NOMO-1 (cell line): ENCODE results near the gene SV2B.
A peak's percentile ranks its signal among the peaks of the same experiment; 100 is the strongest.

Experiments used
- DNase-seq, 2 experiments: peaks; one replicate each; lab custom pipeline; 2025; ENCODE audit not compliant: unreplicated experiment in 2 of 2; lab: John Stamatoyannopoulos, UW

SV2B gene

DNA sequence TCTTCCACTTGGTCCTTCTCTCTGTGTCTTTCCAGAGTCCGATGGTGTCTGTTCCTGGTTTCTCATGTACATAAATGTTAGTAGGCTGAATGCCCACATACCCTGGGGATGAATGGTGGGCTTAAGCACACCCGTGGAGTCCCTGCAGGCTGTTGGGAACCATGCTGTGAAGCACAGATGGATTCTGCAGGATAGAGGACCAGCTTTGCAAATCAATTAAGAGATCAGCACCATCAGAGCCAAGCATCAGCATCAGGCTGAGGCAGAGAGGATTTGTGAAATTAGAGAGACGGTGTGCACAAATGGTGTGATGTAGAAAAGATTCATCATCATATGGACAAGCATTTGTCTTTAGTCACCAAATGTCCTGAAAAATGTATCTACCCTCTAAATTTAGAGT lies 127.1 kb downstream of the SV2B start:
- DNase-seq: no peak

DNA sequence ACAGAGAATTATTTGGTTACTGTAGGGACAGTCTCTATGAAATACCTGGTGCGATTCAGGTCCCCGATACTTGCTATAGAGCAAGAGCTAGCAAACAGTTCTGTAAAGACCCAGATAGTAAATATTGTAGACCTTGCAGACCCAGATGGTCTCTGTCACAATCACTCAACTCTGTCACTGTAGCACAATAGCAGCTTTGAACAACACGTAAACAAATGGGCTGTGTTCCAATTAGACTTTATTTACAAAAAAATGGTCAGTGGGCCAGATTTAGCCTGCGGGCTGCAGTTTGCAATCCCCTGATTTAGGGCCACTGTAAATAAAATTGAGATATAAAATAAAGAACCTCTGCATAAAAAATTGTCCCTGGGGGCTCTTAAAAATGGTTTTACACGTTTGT lies 127.7 kb downstream of the SV2B start:
- DNase-seq: no peak

DNA sequence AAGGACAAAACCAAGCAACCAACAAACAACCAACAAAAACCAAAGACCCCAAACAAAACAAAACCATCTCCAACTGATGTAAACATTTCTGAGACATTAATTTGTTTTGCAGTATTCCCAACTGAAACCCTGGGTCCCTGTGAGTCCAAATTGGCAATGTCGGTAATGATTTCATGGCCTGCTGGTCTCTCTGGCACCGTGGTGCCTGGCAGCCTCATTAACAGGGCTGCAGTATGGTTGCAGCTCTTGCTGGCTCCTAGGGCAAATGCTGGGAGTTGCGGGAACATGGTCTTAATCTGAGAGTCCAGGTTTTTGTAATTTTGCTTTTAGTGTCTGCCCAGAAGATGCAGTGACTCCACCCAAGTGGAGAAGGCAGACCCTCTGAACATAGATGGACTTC lies 128.3 kb downstream of the SV2B start:
- no peak for DNase-seq

DNA sequence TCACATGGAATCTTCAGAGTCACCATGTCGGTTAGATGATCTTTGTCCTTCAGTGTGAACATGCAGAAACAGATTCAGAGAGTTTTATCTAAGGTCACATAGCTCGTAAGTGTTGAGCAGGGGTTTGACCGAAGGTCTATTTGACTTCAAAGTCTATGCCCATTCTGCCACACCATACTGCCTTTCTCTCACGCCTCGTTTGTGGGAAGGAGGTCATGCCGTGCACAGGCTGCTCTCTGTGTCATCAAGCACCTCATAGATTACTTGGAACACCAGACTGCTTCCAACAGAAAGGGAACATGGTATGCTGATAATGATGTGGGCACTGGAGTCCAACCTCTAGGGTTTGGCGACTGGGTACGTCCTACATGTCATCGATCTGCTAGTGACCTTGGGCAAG lies 128.8 kb downstream of the SV2B start:
- DNase-seq: no peak

DNA sequence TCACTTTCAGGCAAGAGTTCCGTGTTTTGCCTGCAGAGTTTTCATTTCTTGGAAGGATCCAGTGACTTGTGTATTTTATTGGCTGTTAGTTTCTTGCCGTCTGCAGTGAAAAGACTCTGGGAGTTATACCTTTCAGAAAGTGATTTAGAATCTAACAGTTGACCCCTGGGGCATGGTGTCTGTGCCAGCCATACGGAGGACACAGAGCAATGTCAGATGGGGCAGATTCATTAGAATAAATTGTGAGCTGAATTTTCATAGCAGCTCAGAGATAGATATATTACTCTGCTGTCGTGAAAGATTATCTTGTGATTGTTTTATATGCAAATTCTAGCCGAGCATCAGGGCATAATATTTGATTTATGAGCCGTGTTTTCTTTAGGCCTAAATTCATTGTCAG lies 131.6 kb downstream of the SV2B start:
- DNase-seq: no peak

DNA sequence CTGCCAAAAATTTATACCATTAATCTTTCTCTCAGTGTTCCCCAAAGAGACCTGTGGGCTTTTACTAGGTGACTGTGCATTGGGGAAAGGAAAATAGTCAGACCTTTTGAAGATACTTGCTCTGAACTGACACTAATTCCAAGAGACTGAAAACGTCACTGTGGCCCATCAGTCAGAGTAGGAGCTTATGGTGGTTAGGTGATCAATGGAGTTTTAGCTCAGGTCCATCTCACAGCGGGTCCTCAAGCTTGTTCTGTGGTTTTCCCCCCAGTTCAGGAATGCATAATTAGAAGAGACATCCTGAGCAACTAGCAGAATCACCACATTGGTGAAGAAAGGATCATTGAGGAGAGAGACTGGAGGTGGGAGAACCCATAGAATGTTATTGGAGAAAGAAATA lies 134.7 kb downstream of the SV2B start:
- no peak for DNase-seq

DNA sequence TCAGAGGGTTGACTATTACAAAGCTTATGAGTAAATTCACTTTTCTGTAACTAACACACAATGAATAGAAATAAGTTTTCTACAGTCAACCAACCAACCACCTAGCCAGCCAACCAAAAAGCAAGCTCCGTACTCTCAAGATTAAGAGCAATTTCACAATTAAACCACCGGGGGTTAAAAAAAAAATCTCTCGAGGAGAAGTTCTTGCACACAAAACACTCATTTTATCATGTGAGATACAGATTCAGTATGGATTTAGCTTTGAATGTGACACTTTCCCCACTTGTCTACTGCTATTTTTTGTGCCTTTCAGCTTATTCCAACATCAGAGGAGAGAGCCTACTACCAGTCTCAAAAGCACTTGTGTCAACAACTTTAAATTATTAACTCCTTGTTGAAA lies 135.3 kb downstream of the SV2B start:
- DNase-seq: no peak

DNA sequence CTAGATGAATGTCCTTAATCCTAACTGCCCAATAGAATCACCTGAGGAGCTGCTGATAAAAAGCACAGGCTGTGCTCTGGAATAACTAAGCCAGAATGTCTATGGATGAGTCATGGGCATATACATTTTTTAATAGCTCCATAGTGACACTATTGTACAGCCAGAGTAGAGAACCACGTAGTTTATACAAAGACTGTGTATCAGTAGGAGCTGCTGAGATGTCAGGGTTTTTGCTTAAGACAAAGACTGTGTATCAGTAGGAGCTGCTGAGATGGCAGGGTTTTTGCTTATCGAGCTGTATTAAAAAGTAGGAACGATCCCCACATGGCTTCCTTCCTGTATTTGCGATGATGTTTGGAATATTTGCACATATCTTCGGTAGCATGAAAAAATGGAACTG lies 137.4 kb downstream of the SV2B start:
- no peak for DNase-seq

DNA sequence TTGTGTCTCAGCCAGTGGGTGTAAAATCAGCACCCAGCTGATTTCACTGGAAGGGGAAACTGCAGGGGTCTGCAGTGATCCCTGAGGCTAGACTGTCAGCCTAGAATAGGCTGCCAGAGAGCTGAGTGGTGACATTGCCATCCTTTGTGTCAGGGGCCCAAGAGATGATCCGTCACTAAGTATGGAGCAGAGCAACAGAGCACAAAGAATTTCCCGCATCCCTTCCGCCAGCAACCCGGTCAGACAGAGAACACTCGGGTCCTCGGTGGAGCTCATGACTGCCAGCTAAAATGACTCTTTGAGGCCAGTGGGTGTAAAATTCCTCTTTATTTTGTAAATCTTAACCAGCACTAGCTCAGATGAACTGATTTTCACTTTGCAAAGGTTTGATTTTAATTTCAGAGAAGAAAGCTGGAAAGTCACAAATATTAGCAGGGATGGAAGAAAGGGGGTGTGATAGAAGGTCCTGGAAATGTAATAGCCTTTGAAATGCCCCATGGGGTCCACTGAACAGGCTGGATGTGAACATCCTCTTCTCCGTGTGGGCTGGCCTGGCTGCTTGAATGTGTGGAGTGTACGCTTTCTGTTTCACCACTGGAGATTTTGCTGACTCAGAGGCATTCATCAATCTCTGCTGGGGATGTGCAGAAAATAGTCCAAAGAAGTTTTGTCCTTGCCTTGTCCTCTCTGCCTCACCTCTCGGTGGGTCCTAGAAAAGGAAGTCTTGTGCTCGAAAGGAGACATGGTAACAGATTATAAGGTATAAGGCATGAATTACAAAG lies 138.8 kb downstream of the SV2B start:
- no peak for DNase-seq

DNA sequence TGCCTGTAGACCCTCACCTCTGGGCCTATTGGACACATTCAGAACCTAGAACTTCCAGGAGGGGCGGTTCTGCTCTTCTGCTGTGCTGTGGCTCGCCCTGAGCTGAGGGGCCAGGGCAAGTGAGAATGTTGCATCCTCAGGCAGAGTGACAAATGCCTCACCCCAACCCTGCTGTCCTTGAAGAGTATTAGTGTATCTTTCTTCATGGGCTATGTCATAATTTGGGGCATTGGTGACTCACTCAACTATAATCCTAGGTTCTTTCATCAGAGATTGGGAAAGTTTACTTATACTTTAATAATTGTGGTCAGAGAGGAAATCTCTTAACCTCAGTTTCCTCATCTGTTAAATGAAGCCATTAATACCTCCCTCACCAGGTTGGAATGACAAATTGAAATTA lies 143.8 kb downstream of the SV2B start:
- DNase-seq: peak; percentile 60 to 74

DNA sequence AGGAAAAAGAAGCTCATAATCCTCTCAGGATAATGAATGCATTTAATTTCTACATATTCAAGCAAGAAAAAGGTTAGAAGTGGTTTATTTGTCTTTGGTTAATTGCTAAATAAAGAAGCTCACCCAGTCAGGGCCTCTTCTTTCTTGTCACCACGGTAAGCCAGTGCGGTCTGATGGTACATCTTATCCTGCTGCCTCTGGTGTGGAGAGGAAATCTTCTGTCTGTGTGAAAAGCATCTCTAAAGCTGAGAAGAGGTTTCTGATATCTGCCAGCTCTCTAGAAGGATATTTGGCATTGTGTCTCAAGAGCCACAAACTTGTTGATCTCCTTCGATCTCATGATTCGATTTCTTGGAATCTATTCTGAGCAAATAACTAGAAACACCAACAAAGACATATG lies 144.9 kb downstream of the SV2B start:
- DNase-seq: no peak

DNA sequence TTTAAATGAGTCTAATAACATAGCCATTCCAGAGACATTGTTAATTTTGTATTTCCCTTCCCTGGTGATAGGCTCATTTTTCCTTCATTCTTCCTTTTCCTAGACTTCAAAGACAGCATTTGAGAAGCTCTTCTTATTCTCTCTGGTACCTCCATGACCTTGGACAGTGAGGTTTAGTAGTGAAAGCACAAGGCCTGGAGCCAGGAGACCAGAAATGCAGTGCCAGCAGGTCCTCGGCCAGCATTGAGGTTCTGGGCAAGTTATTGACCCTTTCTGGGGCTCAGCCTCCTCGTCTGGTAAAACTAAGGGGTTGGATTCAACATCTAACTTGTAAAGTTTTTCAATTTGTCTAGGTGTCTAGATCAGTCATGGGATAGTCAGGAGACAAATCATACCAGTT lies 146.9 kb downstream of the SV2B start:
- DNase-seq: no peak

DNA sequence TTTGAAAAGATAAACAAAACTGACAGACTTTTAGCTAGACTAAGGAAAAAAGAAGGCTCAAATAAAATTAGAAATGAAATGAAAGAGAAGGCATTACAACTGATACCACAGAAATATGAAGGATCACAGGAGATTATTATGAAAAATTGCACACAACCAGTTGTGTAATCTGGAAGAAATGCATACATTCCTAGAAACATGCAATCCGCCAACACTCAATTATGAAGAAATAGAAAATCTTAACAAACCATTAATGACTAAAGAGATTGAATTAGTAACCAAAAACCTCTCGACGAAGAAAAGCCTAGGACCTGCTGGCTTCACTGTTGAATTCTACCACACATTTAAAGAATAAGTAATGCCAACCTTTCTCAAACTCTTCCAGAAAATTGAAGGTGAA lies 149.5 kb downstream of the SV2B start:
- no peak for DNase-seq

DNA sequence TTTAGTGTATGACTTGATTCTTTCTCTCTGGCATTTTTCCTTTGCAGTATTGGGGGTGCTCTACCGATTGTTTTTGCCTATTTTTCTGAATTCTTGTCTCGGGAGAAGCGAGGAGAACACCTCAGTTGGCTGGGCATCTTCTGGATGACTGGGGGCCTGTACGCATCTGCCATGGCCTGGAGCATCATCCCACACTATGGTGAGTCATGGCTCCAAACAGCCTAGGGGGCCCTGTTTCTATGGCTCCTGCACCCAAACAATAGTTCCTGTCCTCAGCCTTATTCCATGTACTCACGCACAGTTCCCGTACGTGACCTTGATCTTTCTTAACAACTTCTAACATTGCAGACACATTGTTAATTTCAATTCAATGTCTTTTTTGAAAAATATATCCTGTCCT lies 152.3 kb downstream of the SV2B start:
- no peak for DNase-seq

DNA sequence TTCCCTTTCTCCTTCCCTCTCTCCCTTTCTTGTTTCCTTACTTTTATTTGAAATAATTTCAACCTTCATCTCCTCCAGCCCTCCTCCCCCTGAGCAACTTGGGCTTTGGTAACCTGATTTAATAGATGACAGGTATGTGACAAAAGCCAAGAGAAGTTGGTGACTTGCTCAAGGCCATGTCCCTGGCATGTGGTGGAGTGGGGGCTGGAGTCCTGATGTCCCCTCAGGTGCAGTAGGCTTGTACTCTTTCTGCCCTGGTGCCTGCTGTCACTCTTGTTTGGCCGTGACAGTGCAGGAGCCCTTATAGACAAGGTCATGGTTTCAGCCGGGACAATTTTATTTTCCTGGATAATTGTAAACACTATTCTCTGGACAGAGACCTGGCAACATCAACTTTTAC lies 152.7 kb downstream of the SV2B start:
- no peak for DNase-seq

DNA sequence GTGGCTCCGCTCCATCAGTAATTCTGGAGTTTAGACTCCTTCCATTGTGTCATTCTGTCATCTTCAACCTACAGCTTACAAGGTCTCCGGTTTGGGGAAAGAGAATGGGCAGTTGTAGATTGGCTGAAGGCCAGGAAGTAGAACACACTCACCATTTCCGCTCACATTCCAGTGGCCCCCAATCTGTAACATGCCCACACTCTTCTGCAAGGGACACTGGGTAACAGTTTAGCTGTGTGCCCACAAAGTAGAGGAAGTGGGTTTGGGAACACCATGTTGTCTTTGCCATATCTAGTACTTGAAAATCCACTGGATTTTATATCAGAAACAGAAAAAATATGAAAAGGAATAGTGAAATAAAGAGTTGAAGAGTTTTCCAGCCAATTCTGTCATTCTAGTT lies 153.5 kb downstream of the SV2B start:
- DNase-seq: no peak

DNA sequence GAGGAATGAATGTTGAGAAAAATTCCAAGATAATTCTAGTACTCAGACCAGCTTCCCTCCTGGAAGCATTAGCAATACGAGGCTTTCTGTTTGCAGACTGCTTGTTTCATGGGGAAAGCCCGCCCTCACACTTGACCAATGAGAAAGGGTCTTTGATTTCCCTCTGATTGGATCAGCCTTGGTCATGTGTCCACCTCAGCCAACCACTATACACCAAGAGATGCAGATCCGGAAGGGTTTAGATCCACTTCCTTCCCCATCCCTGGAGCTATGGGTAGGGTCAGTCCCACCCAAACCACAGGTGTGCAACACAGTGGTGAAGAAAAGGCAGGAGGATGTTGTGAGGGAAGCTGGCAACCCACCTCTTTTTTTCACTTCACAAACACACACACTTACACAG lies 154.7 kb downstream of the SV2B start:
- DNase-seq: no peak

DNA sequence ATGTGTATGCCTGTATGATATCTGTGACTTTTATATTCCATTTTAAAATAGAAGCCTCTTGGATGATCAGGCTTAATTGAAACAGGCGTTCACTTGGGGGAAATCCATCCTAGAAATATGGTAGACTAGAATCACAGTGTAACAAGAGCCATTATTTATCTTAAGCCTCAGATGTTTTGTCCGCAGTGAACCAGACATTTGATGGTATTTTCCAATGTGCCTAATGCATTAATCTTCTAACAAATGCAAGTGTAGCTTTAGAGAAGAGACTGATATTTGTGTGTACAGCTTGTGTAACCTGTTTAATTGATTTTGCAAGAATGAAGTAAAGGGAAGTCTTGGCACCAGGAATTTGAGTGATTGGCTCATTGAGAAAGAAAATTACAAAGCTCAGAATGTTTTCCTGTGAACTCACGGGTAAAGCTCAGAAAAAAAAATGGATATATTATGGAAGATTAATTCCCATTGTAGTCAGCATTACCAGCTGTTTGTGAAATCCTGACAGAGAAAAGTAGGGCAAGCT lies 155.7 kb downstream of the SV2B start:
- peak; percentile 7 to 68 for DNase-seq

DNA sequence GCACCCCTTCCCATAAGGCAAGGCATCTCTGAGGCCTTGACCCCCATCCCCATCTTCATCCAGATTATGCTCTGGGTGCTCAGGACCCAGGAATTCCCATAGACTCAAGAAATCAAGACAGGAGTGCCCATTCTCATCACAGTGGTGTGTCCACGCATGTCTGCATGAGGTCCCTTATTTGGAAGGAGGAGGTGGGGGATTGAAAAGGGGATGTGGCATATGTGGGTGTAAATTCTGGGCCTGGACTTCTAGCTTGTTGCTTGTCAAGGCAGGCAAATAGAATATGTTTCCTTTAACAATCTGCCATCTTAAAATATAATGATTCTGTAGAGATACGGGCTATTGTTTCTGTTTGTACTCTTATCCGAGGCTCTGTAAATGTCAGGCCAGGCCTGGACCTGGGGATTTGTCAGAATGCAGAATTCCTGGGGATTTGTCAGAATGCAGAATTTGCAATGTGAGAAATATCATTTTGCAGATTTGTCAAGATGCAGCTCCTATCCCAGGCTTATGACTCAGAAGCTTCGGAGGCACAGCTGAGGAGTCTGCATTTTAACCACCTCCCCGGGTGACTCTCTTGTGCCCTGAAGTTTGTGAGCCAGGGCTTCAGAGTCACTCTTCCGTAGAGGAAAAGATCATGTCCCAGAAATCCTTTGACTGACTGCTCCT lies 157.8 kb downstream of the SV2B start:
- DNase-seq: peak in 1 of 2 experiments; percentile 11

DNA sequence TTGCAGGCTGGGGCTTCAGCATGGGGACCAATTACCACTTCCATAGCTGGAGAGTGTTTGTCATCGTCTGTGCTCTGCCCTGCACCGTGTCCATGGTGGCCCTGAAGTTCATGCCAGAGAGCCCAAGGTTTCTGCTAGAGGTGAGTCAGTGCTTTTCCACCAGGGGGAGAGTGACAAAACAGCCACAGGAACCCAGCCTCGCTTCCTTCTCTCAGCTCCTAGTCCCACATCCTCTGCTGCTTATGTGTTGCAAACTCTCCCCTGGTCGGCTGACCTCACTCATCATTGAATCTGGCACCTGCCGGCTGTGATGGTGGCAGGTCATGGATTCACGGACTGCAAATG lies 158.3 kb downstream of the SV2B start:
- peak; percentile 62 to 74 for DNase-seq

DNA sequence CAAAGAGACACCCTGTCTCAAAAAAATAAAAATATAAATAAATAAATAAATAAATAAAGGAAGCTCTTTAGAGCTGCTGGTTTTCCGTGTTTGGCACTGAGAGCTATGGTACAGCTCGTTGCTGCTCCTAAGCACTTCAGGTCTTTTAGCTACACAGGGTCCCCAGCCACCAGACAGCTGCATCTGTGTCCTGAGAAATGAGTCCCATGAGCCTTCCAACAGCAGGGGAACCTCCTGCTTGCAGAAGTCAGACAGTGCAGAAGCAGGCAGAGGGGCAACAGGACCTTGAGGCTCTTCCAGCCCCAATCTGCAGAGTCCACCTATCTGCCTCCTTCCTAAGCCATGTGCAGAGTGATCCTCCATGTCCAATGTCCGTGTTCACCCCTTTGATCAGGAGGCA lies 159.0 kb downstream of the SV2B start:
- DNase-seq: no peak

DNA sequence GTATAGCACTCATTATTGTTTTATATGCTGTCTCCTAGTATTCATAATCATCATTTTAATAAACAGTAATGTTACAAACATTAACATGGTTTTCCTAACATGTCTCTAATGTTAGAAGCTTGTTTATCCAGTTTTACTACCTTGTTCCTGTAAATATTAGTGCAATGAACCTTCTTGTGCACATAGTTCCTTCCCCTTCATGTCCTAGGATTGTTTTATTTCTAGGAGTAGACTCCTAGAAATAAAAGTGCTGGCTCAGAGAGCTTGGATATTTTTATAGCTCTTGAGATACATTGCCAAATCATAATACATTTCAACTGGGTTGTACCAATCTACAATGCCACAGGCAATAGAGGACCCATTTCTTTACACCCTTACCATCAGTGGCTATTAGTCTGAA lies 161.3 kb downstream of the SV2B start:
- DNase-seq: no peak
